RPMI7951 (cell line): ENCODE results near the gene PIF1. TPM values are rescaled to one million over a fixed set of nuclear protein-coding genes. Genes with fewer than 3 reads are reported as not detected.
A peak's percentile ranks its signal among the peaks of the same experiment; 100 is the strongest.

ENCODE experiments used
- DNase-seq: peaks from one replicate; pipeline ENCODE4 v3.0.0-alpha.2; 2012; ENCODE audit warnings: low read depth
- total RNA-seq: library from RNA; depleted of rRNA; stranded (reverse); fragments of >200 nt; shearing (Covaris generic); gene quantifications from 2 replicates; pipeline ENCODE4 v1.2.3, GENCODE V29; 2014; rRNA removed

Gene PIF1, protein sequence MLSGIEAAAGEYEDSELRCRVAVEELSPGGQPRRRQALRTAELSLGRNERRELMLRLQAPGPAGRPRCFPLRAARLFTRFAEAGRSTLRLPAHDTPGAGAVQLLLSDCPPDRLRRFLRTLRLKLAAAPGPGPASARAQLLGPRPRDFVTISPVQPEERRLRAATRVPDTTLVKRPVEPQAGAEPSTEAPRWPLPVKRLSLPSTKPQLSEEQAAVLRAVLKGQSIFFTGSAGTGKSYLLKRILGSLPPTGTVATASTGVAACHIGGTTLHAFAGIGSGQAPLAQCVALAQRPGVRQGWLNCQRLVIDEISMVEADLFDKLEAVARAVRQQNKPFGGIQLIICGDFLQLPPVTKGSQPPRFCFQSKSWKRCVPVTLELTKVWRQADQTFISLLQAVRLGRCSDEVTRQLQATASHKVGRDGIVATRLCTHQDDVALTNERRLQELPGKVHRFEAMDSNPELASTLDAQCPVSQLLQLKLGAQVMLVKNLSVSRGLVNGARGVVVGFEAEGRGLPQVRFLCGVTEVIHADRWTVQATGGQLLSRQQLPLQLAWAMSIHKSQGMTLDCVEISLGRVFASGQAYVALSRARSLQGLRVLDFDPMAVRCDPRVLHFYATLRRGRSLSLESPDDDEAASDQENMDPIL
- 13.8 and 19.5 TPM in 2 replicates for total RNA-seq

DNA sequence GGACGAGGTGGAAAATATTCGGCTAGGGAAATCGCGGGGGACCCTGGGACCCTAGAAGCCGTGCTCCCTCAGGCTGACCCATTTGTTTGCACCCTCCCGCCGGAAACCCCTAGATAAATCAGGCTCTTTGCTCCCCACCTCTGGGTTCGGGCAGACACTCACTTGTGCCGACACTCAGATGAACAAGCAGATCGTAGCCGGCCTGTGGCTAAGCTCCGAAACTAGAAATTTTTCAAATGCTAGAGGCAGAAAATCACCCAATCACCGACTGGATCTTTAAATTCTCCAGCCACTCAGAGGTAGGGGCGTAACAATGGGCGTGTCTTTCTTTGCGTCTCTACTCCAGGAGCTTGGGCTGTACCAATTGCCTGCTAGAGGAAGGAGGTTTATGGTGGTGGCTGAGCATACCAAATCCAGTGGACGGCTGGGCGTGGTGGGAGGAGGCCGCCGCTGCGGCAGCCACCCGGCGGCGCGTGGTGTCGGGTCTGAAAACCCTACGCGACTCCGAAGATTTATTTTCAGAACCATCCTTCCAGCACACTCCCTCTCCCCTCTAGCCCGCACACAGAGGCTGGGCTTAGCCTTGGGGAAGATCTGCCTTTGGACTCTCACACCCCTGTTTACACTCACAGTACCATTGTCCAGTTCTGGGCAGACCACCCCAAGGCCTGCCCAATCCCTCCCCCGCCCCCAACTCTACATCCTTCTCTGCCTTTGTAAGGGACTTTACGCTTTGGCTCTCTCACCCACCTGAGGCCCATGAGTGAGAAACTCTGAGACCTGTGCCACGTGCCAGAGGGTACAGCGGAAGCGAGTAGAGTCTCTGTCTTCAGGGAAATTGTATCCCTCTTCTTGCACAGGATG lies at the start of gene PIF1:
Gene PIF1 (minus strand): TSS at position 217 of the 864 bp plus-strand sequence. CDS start 1,312 bp downstream, outside the sequence.
- DNase-seq = peak; percentile 100

DNA sequence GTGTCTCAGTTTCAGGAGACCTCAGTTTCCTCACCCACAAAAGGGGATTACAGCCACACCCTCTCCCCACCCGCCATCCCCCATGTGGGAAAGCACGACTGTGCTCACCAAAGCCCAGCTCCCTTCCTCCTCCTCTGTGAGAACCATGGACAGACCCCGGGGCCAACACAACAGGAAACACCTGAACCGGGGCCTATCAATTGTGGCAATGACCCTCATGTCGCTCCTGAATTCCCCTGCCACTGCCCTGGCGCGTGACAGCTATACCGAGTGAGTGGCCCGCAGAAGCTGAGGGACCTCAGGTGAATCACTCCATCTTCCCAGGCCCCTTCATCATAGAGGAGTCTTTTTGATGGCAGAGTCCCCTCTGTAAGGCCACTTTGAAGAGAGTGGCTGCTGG lies 44.9 kb upstream of the PIF1 start:
- no peak for DNase-seq

DNA sequence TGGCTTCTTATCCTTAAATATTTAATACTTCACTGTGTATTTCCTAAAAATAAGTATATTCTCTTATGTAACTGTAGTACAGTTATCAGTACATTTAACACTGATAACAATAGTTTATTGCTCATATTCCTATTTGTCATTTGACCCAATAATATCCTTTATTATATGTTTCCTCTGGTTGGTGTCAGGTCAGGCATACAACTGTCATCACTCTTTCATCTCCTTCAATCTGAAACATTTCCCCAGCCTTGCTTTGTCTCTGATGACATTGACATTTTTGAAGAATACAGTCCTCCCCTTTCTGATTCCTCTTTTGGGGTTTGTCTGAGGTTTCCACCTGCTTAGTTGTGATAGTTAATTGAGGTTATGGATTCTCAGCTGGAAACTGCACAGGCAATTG lies 44.1 kb upstream of the PIF1 start:
- no peak for DNase-seq

DNA sequence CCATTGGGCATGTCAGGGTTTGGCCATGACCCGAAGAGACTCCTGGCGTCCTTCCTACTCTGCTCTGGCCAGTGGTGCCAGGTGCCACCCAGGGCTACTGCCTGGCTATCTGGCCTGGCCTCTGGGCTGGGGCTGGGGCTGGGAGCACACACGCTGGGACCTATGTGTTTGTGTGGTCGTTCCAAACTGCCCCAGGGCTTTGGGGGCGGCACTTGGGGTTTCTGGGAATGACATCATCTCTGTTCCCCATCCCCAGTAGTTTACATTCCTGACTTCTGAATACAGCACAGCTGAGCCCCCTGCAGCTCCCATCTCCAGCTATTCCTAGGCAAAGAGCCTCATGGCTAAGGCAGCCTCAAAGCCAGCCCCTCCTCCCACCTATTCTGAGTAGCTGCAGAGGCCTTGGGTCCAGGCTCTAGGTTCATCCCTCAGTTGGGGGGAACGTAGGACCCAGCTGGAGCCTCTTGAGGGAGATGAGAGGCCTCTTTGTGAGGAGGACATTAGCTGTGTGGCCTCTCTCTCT lies 40.6 kb upstream of the PIF1 start:
- peak; percentile 95 for DNase-seq

DNA sequence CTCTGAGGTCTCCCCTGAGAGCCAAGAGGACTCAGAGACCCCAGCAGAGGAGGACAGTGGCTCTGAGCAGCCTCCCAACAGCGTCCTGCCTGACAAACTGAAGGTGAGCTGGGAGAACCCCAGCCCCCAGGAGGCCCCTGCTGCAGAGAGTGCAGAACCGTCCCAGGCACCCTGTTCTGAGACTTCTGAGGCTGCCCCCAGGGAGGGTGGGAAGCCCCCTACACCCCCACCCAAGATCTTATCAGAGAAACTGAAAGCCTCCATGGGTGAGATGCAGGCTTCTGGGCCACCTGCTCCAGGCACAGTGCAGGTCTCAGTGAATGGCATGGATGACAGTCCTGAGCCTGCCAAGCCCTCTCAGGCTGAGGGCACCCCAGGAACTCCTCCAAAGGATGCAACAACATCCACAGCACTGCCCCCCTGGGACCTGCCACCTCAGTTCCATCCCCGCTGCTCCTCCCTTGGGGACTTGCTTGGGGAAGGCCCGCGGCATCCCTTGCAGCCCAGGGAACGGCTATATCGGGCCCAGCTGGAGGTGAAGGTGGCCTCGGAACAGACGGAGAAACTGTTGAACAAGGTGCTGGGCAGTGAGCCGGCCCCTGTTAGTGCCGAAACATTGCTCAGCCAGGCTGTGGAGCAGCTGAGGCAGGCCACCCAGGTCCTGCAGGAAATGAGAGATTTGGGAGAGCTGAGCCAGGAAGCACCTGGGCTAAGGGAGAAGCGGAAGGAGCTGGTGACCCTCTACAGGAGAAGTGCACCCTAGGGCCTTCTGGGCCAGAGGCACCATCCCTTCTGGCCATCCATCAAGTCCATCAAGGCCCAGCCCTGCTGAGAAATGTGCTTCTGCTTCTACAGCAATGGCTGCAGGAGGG lies 39.9 kb upstream of the PIF1 start:
- no peak for DNase-seq

DNA sequence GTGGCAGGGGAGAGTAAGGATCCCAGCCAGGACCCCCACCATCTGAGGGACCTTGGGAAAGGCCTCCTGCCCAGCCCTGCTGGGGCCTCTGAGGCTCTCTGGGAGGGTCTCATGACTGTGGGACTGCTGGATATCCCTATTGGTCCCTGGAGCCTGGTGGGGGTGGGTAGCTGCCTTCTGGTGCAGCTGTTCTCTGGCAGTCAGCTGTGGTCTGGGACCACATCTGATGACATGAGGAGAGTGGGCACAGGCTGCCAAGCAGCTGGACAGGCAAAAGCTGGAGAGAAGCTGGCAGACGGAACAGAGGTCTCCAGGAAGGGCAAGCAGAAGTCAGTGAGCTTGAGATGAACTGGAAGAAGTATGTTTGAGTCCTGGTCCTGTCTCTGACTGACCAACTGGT lies 38.6 kb upstream of the PIF1 start:
- DNase-seq = no peak

DNA sequence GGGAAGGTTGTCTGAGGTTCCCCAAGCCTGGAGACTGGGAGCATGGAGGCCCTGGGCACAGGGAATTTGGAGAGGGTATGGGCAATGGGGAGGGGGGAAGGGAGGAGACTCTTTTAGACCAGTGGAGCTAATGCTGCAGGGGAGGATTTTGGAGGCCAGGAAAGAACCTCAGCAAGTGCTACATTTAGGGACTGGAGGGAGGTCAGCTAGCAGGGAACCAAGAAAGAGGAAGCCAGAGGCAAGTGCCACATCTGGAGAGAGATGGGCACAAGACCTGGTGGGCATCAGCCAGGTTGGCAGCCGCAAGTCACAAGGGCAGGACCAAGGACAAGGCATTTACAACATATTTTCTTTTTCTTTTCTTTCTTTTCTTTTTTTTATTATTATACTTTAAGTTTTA lies 37.0 kb upstream of the PIF1 start:
- DNase-seq = no peak

DNA sequence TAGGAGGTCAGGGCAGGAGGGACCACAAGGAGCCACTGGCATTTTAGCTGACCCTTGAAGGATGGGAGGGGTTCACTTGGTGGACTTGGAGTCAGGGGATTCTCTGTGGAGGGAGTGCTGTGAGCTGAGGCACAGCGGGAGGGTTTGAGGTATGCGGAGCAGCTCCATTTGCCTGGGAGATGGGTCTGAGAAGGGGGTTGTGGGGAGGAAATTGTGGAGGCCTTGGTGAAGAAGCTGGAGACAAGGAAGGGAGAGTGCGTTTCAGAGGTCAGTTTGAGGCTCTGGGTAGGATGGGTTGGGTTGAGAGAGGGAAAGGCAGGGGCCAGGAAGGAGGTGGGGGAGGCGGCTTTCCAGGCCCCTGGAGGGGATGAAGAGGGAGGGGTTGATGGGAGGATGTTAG lies 36.5 kb upstream of the PIF1 start:
- no peak for DNase-seq

DNA sequence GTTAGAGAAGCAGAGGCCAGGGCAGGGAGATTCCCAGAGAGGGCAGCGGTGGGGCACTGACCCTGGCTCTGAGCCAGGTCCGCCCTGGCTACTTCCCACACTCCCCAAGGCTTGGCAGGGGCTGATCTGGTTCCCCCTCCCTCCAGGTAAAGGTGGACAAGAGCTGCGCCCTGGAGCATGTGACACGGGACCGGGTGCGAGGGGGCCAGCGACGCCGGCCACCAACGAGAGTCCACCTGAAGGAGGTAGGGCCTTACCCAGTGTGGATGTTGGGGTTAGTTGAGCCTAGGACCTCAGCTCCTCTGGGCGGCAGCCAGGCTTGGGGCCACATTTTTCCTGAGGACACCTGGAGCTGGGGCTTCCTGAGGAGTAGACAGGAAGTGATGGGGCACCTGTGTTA lies 35.9 kb upstream of the PIF1 start:
- DNase-seq = no peak

DNA sequence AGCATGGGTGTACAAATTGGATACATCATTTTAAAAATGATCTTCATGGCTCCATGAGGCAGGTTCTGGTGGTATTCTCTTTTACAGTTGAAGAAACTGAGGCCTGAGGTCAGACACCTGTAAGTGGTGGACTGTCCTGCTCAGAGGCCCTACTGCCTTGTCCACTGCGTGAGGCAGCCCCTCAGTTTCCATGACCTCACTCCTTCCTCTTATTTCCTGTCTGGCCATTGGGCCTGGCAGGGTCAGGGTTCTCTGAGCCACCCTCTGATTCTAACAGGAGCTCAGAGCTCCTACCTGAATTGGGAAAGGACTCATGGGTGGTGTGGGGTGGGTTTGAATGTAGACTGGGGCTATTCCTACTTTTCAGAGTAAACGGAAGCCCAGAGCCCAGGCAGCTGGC lies 33.8 kb upstream of the PIF1 start:
- DNase-seq = no peak

DNA sequence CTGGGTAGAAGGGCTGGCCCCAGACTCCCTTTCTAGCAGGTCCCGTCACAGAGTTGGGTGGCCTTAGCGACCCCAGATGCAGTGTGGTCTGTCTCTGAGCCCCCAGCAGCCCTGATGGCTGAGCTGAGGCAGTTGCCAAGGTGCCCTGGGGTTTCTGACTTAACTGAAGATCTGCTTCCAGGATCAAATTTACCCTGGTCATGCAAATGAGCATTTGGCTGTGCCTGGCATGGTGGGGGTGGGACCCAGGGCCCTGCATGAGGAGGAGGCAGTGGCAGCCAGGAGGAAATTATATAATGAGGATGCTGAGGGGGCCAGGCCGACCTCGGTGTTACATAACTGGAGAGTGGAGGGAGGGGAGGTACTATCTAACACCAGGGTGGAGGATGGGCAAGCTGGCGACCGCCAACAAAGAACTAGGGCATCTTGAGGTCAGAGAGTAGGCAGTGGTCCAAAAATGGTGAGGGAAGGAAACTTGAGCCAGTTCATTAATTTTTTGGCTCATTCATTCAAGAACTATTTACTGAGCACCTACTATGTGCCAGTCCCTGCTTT lies 32.7 kb upstream of the PIF1 start:
- no peak for DNase-seq

DNA sequence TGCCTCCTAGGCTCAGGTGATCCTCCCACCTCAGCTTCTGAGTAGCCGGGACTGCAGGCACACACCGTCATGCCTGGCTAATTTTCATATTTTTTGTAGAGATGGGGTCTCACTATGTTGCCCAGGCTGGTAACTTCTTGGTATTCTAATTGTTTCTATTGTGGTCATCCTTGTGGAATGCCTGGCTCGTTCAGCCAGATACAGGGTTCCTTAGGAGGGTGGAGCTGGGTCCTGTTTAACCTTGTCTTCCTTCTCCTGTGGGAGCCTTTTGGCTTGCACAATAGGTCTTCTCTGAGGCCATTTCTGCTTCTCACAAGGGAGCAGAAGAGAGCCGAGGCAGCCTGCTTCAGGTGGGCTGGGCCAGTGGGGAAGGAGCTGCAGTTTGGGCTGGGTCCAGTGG lies 32.0 kb upstream of the PIF1 start:
- DNase-seq = peak; percentile 41

DNA sequence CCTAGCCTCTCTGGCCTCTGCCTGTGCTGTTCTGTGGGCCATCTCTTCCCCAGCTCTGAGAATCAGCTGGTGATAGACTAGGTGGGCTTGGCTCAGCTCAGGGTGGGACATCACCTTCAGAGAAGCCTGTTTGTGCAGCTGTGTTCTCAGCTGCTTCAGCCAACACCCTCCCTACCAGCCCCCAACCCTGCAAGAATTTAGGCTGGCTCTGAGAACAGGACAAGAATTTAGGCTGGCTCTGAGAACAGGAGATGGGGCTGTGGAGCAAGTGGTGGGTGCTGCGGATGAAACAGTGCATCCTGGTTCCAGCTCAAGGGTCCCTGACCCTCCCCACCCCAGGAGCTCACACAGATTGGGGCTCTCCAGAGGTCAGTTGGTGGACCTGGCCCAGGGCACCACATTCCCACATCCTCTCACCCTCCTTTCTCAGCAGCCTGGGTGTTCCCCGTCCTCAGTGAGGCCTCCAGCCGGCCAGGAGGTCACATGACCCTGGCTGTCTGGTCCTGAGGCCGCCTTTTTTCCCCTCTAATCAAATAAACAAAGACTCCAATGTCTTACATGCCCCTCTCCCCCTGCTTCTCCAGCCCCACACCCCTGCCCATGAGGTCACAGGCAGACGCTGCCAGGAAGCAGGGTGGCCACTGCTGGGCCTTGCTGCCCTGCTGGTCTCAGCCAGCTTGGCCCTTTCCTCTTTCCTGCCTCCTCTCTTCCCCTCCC lies 31.1 kb upstream of the PIF1 start:
- DNase-seq = peak; percentile 91

DNA sequence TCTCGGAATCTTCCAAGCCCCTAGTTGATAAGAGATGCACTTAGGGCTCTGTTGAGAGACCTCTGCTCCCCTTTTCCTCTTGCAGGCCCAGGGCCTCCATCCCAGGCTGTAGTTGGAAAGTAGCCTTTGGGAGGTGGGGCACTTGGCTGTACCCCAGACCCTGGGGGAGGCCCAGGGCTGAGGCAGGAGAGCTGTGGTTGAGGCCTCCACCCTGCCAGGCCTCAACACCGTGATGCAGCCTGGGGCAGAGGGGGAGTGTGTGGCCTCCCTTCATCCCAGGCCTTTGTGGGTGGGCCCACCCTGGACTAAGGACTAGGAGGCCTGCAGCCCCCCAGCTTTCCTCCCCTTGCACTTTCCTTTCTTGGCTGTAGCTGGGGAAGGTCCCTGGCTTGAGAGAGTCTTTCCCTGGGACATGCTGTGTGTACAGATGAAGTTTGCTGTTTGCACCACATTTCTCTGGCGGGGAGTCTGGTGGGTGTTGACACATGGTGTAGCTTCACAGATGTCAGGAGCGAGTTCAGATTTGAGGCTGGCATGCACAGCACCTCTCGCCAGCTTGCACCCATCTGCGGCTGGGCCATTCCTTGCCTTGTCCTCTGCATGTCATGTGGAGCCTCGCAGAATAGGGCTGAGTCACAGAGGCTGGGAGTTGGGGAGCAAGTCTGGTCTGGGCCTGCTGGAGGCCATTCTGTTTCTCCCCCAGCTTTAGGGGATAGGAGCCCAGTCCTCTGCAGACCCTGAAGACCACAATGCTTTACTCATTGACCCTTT lies 29.9 kb upstream of the PIF1 start:
- peak; percentile 88 for DNase-seq

DNA sequence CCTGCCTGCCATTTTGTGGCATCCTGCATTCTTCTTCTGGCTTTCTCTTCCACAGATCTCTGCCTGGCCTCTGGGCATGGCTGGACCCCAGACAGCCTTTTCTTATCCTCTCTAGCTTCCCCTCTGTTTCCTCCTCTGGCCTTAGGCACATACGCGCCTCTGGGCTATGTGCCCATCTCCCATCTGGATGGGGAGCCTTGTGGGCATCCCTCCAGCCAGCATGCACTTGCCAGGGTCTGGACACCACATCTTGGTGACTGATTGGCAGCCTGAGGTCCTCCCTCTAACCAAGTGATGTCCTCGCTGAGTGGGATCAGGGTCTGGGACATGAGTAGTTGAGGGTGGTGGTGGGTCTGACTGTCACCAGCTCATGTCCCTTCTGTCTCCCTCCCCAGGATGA lies 29.1 kb upstream of the PIF1 start:
- DNase-seq = peak; percentile 60

DNA sequence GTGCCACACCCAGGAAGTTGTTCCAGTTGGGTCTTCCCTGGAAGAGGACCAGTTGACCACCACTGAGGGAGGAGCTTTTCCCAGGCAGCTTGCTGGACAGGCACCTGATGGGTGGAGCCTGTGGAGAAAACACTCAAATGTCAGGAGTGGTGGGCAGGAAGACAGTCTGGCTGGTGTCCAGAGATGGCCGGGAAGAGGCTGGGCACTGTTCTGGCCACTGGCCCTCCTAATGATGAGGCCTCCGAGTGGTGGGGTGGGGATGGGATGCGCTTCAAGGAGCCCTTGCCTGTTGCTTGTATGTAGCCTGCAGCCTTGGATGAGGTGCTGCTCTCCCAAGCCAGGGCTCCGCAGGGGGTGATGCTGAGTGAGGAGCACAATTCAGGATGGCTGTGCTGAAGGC lies 28.6 kb upstream of the PIF1 start:
- peak; percentile 68 for DNase-seq

DNA sequence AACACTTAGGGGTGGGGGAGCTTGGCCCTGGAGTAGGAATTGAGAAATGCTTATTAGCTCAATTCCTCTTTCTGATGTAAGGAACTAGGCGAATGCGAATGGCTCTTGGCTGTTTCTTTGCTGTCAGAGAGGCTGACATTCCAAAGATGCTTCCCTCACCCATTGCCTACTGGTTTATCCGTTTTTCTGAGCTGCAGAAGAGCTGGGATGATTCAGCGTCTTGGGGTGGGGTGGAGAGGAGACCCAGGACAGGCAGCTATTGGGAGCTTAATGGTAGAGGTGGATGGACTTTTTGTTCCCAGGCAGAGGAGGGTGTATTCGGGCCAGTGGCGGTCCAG lies 26.0 kb upstream of the PIF1 start:
- peak; percentile 58 for DNase-seq

DNA sequence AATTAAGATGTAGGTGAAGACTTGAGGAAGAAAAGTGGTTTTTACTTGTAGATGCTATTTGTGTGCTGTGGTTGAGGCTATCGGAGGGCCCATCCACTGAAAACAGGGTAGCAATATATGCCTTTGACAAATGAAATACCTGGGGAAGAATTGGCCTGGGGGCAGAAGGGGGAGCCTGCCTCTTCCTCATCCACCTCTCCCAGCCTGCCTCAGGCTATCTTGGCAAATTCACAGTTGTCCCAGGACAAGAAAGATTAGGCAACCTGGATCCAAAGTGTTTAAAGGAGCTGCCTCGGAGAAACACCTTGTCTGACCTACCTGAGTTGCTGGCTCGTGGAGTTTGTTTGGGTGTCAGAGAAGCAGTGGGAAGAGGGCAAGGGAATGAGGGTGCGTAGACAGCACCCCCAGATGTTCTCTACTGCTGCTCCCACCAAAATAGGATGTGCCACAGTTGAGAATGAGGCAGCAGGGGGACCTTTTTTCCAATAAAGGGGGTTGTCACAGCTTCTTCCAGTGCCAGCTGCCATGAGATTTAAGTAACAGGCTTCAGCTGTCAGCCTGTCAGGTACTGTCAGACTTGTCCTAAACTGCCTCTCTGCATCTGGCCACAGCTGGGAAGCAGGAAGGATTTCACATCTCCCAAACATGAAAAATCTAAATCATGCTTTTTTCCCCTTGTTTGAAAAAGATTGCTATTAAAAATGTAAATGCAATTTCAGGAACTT lies 25.5 kb upstream of the PIF1 start:
- DNase-seq = no peak
